GM18499 (cell line): Measurements from ENCODE around the gene KLC4.

Experiments
- ATAC-seq: cut with Tn5 transposase; IDR thresholded peaks from one replicate; pipeline ENCODE4 v1.9.1; 2021; ENCODE audit warnings: moderate number of reproducible peaks; ENCODE audit not compliant: insufficient read depth, unreplicated experiment

The KLC4 gene

DNA sequence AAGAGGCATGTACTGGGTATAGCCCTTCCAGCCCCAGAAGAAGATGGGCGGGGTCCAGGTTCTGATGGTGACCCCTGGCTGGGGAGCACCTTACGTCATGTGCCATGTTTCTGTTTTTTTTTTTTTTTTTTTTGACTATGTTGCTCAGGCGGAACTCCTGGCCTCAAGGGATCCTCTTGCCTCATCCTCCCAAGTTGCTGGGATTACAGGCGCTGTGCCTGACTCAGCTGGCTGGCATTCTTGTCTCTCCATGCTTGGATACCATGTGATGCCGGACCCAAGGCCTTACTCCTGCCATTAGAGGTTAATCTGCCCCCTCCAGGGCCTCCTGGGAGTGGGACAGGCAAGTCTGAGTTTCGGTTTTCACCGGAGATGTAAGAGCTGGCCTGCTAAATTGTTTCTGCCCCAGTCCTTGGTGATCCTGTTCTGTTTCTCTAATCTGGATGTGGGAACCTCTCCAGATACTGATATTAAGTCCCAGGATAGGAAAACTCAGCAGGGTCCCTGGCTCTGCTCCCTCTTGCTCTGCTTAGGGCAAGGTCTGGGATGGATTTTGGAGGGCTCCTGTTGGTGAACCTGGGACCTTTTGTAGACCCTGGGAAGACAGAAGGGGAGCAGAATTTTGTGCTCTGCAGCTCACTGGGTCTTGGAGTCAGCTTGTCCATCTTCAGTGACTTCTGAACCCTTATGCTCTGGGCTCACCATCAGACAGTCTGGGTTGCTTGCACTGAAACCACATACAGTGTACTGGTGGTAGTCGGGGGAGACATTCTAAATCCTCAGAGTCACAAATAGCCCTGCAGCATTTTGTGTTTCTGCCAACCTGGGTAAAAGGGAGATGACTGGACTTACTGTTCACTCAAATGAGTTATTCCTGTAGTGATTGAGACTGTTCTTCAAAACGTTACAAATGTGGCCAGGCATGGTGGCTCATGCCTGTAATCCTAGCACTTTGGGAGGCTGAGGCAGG lies 61.8 kb downstream of the KLC4 start:
- no peak for ATAC-seq

DNA sequence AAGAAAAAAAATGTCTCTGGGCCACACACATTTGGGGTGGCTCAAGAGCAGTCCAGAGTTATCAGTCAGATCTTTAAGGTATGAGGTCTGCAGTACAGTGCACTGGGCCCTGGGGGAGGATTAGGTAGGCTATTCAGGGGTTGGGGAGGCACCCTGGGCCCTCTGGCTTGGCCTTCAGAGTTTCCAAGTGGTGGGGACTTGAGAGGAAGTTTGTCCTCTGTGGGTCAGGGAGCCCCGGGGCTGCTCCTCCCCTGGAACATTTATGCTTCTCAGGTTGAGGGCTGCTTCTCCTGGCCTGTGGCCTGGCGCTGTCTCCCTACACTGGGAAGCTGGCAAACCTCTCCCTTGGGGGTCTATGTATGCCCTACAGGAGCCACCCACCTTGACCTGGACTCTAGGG lies 62.7 kb downstream of the KLC4 start:
- no peak for ATAC-seq

DNA sequence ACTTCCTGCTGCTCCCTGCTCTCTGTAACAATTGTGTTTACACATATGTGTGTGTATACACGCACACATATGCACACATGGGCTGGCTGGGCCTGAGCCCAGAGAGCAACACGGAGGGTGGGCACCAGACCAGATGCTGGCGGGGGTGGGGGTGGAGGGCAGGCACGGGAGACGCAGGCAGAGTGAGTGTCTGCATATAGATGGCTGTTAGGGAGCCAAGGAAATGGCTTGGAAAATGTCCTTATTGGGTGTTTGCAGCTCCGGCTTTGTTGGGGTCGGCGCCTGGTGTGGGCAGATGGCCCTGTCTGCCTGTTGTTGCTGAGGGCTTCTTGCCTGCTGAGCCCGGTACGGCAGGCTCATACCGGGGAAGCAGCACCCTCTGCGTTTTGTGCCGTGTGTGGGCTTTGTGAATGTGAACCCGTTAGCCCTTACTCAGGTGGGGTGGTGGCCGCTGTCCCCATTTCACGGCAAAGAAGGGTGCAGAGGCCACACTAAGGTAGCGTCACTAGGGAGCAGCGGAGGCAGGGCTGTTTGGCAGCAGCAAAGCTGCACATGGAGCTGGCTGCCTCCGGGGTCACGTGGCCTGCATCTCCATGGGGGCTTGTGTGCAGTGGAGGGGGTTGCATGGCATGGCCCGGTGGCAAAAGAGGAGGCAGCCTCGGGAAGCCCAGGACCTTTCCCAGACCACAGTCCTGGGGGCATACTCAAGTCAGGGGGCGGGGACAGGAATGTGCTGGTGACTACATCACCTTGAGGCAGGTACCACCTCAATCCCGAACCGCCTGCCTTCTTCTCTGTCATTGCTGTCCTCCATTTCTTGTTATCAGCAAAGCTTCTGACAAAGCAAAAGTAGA lies 64.3 kb downstream of the KLC4 start:
- no peak for ATAC-seq

DNA sequence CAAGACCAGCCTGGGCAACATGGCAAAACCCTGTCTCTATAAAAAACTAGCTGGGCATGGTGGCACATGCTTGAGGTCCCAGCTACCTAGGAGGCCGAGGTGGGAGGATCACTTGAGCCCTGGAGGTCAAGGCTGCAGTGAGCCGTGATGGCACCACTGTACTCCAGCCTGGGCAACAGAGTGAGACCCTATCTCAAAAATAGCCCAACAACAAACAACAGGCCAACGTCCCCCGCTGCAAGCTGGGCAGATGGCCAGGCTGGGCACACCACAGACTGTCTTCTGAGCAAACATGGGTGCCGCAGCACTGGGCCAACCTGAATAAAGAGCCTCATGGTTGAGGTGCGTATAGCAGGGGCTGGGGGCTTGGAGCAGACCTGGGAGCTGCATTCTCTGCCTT lies 65.0 kb downstream of the KLC4 start:
- no peak for ATAC-seq
